Medulla oblongata (tissue), 1 donor: Measurements from ENCODE around the gene RGS16.

ENCODE experiments used
- DNase-seq: peaks from one replicate; pipeline ENCODE4 v3.0.0-alpha.2; 2015; ENCODE audit errors: extremely low spot score

Gene RGS16

DNA sequence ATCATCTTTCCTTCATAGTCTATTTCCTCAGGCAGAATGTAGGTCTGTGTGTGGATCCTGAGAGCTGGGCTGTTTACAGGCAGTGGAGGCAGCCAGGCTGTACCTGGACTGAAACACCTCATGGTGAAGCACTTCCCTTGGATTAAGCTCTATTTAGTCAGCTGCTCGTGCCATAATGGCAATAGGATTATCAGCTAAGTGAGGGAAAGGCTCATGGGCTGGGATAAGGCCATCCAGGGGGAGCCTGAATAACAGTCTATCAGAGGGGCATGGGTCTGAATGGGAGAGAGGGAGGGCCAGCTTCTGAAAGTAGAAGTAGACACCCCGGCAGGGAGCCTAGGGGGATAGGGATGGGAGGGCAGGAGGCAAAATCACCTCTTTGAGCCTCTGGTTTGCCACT, 23.5 kb downstream of the RGS16 start:
- no peak for DNase-seq

DNA sequence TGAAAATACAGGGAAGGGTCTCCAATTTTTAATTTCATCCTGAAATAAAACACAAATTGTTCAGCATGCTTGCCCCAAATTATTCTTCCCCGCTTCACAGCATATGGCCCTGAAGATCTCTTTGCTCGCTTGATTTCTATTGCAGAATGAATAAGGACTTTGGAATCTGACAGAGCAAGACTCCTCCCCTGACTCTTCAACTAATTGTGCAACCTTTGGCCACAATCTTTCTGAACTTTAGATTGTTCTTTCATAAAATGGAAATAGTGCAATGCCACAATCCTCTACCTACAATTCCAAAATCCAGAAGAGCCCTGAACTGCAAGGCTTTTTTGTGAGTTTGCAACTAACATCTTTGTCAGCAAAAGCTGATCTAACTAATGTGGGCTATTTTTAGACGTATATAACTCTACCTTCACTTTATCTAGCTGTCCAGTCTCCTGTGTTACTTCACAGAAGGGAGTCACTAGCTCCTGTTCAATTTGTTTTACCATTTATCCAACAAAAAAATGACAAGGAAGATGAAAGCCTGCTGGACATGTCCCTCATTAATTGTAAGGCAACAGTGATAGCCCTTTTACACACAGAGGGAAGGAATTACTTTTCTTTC, 28.5 kb downstream of the RGS16 start:
- DNase-seq, result no peak

DNA sequence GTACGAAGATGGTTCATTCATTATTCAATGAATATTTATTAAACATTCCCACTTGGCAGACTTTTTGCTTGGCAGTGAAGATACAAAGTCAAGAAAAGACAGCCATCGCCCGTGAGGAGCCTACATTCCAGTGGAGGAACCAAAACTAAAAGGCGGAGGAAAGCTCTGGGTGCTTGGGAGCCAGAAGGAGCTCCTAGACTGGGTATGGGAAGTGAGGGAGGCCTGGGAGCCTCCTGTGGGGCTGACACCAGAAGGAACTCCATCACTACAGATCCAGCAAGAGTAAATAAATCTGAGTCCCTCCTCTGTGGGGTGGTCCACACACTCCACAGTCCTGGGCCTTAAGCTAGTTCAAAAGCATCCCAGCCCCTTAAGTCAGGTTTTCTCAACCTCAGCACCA, 30.0 kb downstream of the RGS16 start:
- DNase-seq, result no peak

DNA sequence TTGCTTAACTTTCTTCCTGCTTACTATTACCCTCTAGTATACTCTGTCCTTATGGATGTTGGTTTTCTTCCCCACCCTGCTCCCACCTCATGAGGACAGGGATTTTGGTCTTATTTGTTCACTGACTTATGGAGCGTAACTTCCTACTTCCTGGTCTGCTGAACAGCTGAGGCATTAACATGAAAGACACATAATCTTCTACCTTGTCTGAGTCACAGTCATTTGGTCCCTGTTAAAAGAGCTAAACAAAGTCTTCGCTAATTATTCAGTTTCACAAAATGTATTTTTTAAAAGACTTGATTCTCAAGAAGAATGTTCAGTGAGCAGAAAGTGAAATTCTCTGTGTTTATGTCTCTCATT, 33.6 kb downstream of the RGS16 start:
- no peak for DNase-seq

DNA sequence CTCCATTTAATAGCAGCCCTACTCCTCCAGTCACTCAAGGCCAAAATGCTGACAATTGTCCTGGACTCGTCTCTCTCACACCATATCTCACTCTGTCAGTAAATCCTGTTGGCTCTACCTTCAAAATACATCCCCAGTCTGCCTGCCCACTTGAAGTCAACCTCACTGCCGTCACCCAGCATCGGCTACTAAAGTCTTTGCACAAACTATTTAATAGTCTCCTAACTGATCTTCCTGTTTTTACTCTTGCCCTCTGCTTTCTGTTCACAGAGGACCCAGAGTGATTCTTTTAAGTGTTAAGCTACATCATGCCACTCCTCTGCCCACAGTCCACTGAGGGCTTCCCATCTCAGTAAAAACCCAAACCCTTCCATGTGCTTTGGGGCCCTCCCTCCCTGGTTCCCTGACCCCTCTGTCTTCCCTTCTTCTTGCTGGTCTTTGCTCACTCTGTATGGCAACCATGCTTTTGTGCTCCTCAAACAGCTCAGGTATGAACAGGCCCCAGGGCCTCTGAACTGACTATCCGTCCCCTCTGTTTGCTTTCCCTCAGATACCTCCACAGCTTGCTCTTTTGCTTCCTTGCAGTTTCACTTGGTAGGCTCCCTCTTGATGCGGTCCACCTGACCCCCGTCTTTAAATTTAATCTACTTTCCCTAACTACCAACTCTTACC, 34.1 kb downstream of the RGS16 start:
- no peak for DNase-seq

DNA sequence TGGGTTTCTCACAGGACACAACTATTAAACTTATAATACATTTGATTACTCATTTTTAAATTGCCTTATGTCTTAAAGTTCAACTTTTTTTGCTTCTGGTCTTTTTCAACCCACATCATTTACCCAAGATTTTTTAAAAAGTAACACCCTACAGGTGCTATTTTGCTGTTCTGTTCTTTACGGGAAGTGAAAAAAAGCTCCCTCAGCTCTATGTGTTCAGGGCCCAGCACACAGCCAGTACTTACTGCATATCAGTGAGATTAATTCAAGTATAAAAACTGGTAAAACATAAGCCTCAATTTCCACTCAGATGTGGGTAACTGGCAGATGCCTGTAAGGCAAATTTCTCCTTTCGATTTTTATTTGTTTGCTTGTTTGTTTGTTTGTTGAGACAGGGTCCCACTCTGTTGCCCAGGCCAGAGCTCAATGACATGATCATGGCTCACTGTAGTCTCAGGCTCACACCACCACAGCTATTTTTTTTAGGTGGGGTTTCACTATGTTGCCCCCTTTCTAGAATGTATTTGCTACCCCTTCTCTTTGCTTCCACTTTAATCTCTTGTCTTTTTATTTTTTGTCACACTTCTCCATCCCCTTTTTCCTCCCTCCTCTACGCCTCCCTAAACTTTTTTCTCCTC, 35.4 kb downstream of the RGS16 start:
- no peak for DNase-seq

DNA sequence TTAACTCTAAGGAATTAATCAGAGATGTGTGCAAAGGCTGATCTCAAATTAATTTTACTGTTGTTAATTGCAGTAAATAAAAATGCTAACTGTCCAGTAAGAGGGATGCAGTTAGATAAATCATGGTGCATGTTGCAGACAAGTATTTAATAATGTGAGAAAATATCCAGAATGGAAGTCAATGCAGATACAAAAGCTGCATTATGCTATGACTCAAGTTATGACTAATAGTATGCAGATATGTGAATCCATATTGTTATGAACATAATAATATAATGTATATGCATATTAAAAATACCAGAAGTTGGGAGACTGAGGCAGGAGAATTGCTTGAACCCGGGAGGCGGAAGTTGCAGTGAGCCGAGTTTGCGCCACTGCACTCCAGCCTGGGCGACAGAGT, 36.6 kb downstream of the RGS16 start:
- DNase-seq, result no peak

DNA sequence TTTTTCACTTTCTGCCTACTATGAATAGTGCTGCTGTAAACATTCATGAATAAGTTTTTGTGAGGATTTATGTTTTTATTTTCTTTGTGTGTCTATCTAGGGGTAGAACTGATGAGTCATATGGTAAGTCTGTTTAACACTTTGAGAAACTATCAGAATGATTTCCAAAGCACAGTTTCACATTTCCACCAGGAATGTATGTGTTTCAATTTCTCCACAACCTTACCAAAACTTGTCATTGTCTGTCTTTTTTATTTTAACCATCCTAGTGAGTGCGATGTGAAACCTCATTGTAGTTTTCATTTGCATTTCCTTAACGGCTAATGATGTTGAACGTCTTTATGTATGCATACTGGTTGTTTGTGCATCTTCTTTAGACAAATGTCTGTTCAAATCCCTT, 38.7 kb downstream of the RGS16 start:
- DNase-seq, result no peak

DNA sequence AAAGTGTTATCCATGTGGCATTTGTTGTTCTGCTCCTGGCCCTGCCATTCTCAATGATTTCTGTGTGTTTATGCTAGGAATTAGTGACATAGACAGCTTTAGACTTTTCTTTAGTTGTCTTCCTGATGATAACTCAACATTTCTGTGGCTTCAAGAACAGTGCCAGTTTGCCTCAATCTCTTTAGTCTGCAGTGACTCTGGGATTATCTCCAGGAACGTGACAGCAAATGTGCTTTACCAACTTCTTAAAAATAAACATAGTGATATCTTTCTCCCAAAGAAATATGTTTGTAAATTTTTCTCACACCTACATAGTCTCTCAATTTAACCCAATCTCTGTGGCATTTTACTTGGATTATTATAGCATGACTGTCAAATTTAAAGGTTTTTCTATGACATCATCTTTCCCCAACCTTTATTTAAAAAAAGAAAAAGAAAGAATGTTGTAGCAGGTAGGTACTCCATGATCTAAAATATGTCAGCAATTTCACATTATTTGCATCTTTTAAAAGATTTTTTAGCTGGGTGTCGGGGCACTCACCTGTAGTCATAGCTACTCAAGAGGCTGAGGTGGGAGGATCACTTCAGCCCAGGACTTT, 39.7 kb downstream of the RGS16 start:
- DNase-seq, result no peak

DNA sequence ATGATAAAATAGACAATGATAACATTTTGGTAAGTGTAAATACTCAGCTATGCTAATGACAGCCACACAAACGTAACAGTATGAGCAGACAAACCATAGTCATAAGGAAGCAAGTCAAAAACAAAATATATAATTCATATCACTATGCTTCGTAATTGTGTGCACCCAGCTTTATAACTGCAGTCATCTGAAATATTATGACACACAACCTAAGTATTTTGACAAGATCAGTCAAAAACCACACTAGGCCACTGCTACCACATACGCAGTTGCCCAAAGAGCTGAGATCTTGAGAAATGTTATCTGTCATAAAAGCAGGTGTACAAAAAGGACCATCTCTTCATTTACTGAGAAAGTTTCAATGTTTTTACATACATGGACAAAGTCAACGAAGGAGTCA, 41.1 kb downstream of the RGS16 start:
- DNase-seq, result no peak

DNA sequence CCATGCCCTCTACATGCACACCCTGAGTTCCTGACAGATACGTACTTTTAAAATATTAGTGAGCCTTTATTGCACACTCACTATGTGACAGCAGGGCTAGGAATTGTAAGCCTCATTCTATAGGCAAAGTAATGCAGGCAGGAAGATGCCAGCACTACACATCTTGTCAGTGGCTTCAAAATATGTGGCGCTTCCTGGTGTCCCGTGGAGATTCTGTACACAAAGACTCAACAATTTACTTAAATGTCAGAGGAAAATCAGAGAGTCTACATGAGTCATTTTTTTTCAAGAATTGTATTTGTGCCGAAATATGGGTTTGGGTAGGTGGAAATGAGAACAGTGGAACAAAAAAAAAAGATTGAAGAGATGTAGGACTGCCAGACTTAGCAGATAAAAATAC, 42.7 kb downstream of the RGS16 start:
- no peak for DNase-seq

DNA sequence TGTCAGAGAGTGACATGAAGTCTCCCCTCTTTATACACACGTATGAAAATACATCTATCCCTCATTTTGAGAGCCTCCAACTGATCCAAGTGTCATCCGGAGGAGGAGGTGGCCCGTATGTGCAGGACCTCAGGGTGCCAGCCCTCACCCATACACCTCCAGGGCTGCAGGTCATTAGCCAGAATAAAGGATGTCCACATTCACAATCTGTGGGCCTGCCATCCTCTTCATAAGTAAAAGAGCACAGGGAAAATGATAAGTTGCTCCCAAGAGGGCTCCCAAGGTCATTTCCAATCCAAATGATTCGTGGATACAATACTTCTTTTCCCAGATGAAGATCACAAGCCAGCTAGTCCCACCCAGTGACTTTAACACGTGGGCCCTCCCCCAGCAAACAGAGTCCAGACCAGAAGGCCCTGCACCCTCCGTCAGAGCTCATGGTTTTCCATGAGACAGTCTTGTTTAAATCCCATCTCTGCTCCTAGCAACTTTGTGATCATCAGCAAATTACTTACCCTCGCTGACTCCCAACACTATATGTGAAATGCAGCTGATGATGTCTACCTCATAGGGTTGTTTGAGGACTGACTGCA, 43.7 kb downstream of the RGS16 start:
- no peak for DNase-seq

DNA sequence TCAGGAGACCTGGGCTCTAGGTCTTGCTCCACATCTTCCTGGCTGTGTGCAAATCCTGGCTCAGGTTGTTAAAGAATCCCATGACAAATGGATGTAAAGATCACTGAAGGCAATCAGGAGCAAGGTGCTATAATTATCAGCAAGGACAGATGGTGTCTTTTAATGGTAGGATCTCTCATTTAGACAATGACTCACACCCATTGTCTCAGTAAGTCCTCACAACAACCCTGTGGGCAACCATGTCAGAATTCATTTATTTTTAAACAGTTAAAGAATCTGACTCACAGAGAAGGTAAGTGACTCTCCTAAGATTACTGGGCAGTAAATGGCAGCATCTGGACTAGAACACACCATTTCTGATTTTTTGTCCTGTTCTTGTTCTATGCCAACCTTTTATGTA, 47.9 kb downstream of the RGS16 start:
- DNase-seq, result no peak

DNA sequence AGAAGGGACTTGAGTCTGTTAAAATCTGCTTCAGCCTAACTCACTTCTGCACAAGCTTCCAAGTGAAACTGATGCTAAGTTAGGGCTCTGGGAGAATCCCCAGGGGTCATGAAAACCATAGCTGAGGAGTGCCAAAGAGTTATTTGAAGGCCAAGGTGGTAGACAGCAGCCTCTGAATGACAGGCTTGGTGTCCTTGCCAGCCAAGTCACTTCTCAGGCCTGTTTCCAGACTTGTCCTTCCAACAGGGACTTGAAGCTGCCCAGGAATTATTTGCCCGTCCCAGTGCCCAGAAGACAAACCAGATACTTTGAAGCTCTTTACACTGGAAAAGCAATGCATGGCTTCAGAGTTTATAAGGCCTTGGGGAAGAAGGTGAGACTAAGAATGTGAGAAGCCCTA, 48.7 kb downstream of the RGS16 start:
- DNase-seq, result no peak

DNA sequence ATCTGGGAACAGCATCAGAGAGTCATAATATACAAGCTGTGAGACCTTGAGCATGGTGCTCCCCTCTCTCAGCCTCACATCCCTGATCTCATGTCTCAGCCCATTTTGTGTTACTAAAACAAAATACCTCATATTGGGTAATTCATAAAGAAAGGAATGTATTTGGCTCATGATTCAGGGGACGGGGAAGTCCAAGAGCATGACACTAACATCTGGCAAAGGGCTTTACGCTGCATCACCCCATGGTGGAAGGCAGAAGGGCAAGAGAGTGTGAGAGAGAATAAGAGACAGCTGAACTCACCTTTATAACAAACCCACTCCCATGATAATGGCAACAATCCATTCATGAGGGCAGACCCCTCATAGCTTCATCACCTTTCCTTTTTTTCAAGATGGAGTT, 51.7 kb downstream of the RGS16 start:
- DNase-seq, result no peak

DNA sequence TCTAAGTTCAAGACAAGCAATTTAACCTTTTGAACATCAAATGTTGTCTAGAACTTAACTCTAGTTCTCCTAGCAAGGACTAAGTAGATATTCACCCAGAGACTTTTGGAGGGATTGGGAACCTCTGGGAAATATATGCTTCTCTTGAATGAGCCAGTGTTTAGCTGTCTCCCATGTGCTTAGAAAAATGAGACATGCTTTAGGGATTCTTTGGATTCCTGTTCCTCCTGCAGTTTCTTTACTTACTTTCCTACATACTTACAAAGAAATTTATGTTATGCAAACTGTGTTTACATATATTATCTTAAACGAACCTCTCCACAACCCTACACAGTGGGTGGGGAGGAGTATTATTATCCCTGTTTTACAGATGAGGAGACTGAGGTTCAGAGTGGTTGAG, 54.4 kb downstream of the RGS16 start:
- no peak for DNase-seq

DNA sequence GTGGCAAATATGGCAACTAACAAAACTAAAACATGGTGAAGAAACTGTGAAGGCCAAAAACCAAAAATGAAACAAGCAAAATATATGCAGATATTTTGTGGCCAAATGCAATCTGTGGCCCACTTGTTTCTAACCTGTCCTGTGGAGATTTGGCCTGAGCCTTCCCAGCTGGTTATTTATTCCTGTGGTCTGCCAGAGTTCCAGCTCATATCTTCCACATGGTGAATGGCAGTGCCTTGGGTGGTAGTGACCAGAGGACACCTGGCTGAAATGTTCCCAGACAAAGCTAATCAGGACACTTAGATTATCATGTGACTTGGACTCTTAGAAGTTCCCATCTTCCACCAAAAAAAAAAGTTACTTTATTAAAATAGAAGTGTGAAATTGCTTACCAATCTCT, 54.8 kb downstream of the RGS16 start:
- DNase-seq, result no peak
